ENCODE data around the gene C19orf25.

DNA sequence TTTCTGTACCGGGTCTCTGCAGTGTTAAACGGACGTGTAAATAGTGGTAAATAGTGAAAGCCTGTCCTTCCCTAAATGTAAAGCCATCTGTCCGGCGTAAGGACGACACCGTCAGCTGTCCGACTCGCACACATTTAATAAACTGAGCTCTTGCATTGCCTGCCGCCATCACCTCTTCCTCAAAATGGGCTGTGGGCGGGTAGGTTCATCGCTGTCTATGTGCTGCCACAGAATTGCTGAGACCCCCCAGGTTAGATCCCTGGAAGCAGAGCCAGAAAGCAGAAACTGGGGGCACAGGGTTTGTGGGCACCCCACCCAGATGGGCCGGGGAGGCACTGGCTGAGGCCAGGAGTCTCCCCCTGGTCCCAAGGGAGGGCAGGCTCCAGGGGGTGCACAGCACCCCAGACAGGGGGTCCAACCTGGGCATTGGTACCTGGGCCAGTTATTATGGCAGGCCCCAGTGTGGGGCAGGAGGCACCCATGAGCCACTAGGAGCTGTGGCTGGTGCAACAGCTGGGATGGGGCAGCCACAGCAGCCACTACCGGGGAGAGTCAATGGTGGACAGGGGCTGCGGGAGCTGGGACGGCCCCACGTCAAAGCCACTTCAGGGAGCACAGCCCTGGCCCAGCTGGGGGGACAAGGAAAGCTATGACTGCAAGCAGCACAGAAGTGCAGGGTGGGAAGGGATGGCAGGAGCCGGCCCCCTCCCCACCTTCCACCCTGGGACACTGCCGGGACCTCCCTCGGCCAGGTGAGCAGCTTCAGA, 5.7 kb downstream of the C19orf25 start:
- TF ChIP-seq, protein P1, sequence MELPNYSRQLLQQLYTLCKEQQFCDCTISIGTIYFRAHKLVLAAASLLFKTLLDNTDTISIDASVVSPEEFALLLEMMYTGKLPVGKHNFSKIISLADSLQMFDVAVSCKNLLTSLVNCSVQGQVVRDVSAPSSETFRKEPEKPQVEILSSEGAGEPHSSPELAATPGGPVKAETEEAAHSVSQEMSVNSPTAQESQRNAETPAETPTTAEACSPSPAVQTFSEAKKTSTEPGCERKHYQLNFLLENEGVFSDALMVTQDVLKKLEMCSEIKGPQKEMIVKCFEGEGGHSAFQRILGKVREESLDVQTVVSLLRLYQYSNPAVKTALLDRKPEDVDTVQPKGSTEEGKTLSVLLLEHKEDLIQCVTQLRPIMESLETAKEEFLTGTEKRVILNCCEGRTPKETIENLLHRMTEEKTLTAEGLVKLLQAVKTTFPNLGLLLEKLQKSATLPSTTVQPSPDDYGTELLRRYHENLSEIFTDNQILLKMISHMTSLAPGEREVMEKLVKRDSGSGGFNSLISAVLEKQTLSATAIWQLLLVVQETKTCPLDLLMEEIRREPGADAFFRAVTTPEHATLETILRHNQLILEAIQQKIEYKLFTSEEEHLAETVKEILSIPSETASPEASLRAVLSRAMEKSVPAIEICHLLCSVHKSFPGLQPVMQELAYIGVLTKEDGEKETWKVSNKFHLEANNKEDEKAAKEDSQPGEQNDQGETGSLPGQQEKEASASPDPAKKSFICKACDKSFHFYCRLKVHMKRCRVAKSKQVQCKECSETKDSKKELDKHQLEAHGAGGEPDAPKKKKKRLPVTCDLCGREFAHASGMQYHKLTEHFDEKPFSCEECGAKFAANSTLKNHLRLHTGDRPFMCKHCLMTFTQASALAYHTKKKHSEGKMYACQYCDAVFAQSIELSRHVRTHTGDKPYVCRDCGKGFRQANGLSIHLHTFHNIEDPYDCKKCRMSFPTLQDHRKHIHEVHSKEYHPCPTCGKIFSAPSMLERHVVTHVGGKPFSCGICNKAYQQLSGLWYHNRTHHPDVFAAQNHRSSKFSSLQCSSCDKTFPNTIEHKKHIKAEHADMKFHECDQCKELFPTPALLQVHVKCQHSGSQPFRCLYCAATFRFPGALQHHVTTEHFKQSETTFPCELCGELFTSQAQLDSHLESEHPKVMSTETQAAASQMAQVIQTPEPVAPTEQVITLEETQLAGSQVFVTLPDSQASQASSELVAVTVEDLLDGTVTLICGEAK (IDR thresholded peaks at IDR 0.05; ENCODE audit: borderline replicate concordance), result no peak
- TF ChIP-seq TBL1XR1 (IDR thresholded peaks at IDR 0.05; ENCODE audit: low read depth, low read length) (no peak), POLR2AphosphoS2 (IDR thresholded peaks at IDR 0.05; ENCODE audit: low read depth, low read length) (no peak), KDM1A (IDR thresholded peaks at IDR 0.05; ENCODE audit: borderline replicate concordance) (no peak), ZSCAN29 (IDR thresholded peaks at IDR 0.05) (no peak), POU2F2 (IDR thresholded peaks at IDR 0.05; ENCODE audit: borderline replicate concordance, low read depth, low read length) (no peak)
- TF ChIP-seq, protein P2, sequence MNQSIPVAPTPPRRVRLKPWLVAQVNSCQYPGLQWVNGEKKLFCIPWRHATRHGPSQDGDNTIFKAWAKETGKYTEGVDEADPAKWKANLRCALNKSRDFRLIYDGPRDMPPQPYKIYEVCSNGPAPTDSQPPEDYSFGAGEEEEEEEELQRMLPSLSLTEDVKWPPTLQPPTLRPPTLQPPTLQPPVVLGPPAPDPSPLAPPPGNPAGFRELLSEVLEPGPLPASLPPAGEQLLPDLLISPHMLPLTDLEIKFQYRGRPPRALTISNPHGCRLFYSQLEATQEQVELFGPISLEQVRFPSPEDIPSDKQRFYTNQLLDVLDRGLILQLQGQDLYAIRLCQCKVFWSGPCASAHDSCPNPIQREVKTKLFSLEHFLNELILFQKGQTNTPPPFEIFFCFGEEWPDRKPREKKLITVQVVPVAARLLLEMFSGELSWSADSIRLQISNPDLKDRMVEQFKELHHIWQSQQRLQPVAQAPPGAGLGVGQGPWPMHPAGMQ (IDR thresholded peaks at IDR 0.05; ENCODE audit: borderline replicate concordance), result no peak
- TF ChIP-seq, protein P3, sequence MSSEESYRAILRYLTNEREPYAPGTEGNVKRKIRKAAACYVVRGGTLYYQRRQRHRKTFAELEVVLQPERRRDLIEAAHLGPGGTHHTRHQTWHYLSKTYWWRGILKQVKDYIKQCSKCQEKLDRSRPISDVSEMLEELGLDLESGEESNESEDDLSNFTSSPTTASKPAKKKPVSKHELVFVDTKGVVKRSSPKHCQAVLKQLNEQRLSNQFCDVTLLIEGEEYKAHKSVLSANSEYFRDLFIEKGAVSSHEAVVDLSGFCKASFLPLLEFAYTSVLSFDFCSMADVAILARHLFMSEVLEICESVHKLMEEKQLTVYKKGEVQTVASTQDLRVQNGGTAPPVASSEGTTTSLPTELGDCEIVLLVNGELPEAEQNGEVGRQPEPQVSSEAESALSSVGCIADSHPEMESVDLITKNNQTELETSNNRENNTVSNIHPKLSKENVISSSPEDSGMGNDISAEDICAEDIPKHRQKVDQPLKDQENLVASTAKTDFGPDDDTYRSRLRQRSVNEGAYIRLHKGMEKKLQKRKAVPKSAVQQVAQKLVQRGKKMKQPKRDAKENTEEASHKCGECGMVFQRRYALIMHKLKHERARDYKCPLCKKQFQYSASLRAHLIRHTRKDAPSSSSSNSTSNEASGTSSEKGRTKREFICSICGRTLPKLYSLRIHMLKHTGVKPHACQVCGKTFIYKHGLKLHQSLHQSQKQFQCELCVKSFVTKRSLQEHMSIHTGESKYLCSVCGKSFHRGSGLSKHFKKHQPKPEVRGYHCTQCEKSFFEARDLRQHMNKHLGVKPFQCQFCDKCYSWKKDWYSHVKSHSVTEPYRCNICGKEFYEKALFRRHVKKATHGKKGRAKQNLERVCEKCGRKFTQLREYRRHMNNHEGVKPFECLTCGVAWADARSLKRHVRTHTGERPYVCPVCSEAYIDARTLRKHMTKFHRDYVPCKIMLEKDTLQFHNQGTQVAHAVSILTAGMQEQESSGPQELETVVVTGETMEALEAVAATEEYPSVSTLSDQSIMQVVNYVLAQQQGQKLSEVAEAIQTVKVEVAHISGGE (CRISPR knock-in tag; IDR thresholded peaks at IDR 0.05), result no peak
- TF ChIP-seq, protein P4, sequence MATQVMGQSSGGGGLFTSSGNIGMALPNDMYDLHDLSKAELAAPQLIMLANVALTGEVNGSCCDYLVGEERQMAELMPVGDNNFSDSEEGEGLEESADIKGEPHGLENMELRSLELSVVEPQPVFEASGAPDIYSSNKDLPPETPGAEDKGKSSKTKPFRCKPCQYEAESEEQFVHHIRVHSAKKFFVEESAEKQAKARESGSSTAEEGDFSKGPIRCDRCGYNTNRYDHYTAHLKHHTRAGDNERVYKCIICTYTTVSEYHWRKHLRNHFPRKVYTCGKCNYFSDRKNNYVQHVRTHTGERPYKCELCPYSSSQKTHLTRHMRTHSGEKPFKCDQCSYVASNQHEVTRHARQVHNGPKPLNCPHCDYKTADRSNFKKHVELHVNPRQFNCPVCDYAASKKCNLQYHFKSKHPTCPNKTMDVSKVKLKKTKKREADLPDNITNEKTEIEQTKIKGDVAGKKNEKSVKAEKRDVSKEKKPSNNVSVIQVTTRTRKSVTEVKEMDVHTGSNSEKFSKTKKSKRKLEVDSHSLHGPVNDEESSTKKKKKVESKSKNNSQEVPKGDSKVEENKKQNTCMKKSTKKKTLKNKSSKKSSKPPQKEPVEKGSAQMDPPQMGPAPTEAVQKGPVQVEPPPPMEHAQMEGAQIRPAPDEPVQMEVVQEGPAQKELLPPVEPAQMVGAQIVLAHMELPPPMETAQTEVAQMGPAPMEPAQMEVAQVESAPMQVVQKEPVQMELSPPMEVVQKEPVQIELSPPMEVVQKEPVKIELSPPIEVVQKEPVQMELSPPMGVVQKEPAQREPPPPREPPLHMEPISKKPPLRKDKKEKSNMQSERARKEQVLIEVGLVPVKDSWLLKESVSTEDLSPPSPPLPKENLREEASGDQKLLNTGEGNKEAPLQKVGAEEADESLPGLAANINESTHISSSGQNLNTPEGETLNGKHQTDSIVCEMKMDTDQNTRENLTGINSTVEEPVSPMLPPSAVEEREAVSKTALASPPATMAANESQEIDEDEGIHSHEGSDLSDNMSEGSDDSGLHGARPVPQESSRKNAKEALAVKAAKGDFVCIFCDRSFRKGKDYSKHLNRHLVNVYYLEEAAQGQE (IDR thresholded peaks at IDR 0.05; ENCODE audit: low read depth, low read length), result no peak
- TF ChIP-seq, protein P5, sequence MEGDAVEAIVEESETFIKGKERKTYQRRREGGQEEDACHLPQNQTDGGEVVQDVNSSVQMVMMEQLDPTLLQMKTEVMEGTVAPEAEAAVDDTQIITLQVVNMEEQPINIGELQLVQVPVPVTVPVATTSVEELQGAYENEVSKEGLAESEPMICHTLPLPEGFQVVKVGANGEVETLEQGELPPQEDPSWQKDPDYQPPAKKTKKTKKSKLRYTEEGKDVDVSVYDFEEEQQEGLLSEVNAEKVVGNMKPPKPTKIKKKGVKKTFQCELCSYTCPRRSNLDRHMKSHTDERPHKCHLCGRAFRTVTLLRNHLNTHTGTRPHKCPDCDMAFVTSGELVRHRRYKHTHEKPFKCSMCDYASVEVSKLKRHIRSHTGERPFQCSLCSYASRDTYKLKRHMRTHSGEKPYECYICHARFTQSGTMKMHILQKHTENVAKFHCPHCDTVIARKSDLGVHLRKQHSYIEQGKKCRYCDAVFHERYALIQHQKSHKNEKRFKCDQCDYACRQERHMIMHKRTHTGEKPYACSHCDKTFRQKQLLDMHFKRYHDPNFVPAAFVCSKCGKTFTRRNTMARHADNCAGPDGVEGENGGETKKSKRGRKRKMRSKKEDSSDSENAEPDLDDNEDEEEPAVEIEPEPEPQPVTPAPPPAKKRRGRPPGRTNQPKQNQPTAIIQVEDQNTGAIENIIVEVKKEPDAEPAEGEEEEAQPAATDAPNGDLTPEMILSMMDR (IDR thresholded peaks at IDR 0.05 in 2 of 3, conservative IDR thresholded peaks at IDR 0.05 in 1 of 3; ENCODE audit: control insufficient read depth in 2 of 3, extremely low read depth in 1 of 3, insufficient read depth in 1 of 3, low read depth in 3 of 3, low read length in 3 of 3), result no peak

Data from GM12878 (cell line).